ENCODE results near the gene ARHGAP31. TPM values are rescaled to one million over a fixed set of nuclear protein-coding genes. Genes with fewer than 3 reads are reported as not detected.
"Not testable (repeated sequence)": the region's sequence is repeated elsewhere in the genome, so short reads cannot be mapped to it uniquely, and the experiment has no call there.

ARHGAP31 gene
- total RNA-seq, 2 experiments from 2014 or later: 1.6 to 1.7 TPM

DNA sequence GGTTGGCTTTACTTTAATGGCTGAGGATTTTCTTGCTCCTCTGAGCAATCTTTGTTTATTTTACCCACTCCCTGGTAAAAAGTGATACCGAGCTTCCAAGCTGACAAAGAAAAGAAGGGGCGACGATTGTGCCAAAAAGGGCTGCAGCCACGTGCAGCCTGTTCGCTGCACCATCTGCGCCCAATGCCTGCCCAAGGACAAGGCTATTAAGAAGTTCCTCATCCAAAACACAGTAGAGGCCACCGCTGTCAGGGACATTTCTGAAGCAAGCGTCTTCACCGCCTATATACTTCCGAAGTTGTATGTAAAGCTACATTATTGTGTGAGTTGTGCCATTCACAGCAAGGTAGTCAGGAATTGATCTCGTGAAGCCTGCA is 4.4 kb downstream of the ARHGAP31 start:
- H3K27ac Mint-ChIP-seq: no peak overlapping the region
- H3K36me3 Mint-ChIP-seq: no peaks in the 10 kb centered on the region
- POLR2A ChIA-PET: interaction anchor here (0.9 kb wide), 1 partner anchor 24 kb away, joined by 3 read pairs; no protein-coding TSS in a partner anchor
- H3K27me3 Mint-ChIP-seq: peaks cover 7% of the 10 kb centered on the region
- DNase-seq: no peak
- H3K4me3 Mint-ChIP-seq: no peak overlapping the region
- no peaks in the 10 kb centered on the region for H3K9me3 Mint-ChIP-seq
- H3K4me1 Mint-ChIP-seq: peaks cover 38% of the 10 kb centered on the region
- ATAC-seq (ENCODE audit: low read depth): no peak

DNA sequence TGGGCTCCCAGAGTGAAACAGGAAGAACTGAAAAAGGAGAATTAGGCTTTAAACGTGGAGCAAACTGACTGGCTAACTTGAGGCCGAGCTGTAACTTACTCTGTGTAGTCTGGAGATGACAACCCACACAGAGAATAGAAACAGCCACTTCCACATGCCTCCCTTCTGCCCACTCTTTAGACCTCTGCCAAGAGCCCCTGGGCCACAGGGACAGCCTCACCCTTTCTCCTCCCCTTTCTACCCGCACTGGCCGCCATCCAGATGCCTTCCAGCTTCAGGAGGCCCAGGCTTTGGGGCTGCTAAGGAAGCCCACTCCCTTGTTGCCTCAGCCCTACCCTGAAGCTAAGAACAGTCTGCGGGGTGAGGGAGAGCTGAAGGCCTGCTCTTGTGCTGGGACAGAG is 6.8 kb downstream of the ARHGAP31 start:
- H3K4me3 Mint-ChIP-seq: no peak overlapping the region
- DNase-seq (no peak), ATAC-seq (ENCODE audit: low read depth) (no peak)
- no peaks in the 10 kb centered on the region for H3K36me3 Mint-ChIP-seq
- peaks cover 2% of the 10 kb centered on the region for H3K9me3 Mint-ChIP-seq
- peaks cover 7% of the 10 kb centered on the region for H3K27me3 Mint-ChIP-seq
- no peak overlapping the region for H3K27ac Mint-ChIP-seq
- H3K4me1 Mint-ChIP-seq: peaks cover 30% of the 10 kb centered on the region
- POLR2A ChIA-PET: no interaction called here

DNA sequence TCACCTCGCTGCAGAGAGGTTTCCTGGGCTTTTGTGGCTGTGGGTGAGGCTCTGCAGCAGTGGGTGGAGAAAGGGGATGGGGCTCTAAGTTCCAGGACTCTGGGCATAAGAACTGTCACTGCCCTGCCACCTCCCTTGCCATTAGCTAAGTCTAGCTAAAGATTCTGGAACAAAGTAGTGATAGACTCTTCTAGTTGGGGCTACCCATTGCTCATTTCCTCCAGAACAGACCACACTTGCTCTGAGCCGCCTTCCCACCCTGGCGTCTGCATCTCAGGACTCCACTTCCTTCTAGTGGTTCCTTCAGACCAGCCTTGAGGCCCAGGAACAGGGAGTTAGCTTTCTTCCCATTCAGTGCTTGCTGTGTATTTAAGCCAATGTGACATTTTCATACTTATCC is 7.5 kb downstream of the ARHGAP31 start:
- H3K36me3 Mint-ChIP-seq: no peaks in the 10 kb centered on the region
- H3K27ac Mint-ChIP-seq: no peak overlapping the region
- peaks cover 7% of the 10 kb centered on the region for H3K27me3 Mint-ChIP-seq
- DNase-seq (no peak), ATAC-seq (ENCODE audit: low read depth) (peak; percentile 45)
- no peak overlapping the region for H3K4me3 Mint-ChIP-seq
- H3K4me1 Mint-ChIP-seq: peaks cover 29% of the 10 kb centered on the region
- POLR2A ChIA-PET: no interaction called here
- peaks cover 2% of the 10 kb centered on the region for H3K9me3 Mint-ChIP-seq

DNA sequence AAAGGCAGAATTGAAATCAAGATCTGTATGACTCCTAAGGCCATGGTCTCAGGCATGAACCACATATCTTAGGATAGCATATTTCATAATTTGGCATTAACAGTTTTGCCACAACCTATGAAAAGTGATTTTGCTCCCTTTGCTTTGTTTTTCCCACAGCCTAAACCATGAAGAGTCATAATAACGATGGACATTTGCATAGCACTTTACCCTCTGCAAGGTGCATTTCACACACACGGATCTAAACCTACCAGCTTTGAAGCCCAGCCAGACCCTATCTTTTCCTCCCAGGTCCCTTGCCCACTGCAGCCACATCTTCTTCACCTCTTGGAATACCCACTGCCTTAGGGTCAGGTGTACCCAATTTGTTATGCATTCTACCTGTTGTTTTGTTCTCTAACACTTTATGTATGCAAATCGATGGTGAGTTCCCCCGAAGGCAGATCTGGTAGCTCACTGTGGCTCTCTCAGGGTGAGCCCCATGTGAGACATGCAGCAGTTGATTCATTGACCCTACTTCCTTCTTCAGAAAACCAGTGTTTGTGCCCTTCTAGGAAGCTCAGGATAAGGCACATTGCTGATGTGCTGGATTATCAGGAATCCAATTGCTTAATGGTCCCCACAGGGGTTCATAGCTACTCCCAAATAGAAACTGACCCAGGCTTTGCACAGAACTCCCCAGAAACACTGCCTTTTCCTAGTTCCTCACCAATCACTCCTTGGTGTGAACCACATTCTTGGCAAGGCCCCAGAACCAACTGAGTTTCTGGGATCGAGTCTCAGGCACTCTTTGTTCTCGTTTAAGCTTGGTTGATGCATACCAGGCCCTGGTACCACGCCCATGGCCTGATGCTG is 8.7 kb downstream of the ARHGAP31 start:
- no peak for DNase-seq
- no peak for ATAC-seq (ENCODE audit: low read depth)
- Mint-ChIP-seq H3K27ac (no peak overlapping the region), H3K36me3 (no peaks in the 10 kb centered on the region), H3K4me1 (peaks cover 24% of the 10 kb centered on the region), H3K4me3 (no peak overlapping the region), H3K27me3 (peaks cover 7% of the 10 kb centered on the region), H3K9me3 (peaks cover 2% of the 10 kb centered on the region)
- POLR2A ChIA-PET: no interaction called here

DNA sequence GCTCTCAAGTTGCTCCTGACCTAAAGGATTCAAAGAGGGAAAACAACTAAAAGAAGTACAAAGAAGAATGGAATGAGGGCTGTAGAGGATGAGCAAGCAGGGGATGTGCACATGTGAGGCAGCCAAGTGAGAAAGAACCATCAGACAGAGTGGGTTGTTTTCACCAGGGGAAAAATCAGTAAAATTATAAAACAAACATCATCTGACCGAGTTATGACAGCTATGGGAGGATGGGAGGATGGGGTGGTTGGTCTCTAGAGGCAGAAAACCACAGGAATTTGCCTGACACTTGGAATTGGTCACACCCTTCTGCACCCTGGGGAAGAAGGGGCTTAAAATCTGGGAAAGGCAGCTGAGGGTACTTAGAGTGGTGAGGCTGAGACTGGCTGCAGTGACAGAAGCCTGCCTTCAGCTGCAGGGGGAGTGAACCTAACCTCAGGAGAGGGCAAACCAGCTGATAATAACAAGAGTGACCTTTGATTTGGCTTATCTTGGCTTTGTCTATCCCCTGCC is 10.1 kb downstream of the ARHGAP31 start:
- Mint-ChIP-seq H3K9me3 (peaks cover 2% of the 10 kb centered on the region), H3K27ac (no peak overlapping the region), H3K27me3 (peaks cover 7% of the 10 kb centered on the region), H3K4me1 (peaks cover 18% of the 10 kb centered on the region), H3K4me3 (no peak overlapping the region), H3K36me3 (no peaks in the 10 kb centered on the region)
- ATAC-seq (ENCODE audit: low read depth) (no peak), DNase-seq (no peak)
- POLR2A ChIA-PET: no interaction called here

DNA sequence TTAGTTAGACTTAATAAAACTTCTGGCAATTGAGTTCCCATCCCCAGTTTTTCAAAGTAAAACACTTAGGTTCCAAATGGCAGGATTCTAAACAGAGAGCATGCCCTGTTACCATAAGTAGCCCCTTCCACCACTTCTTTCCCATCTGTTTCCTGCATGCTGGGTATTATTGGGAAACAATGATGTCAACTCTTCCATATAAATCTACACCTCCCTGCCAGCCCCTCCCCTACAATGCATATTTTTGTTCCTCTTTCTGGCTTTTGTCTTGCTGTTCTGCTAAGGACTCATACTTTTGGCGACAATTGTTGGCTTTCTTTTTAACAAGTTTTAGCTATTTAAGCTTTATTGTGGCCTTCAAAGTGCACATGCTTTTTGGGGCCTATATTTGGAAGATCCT is 11.1 kb downstream of the ARHGAP31 start:
- Mint-ChIP-seq H3K27ac (no peak overlapping the region), H3K9me3 (peaks cover 2% of the 10 kb centered on the region), H3K27me3 (peaks cover 3% of the 10 kb centered on the region), H3K4me1 (peaks cover 18% of the 10 kb centered on the region), H3K4me3 (no peak overlapping the region), H3K36me3 (no peaks in the 10 kb centered on the region)
- ATAC-seq (ENCODE audit: low read depth): no peak
- no peak for DNase-seq
- POLR2A ChIA-PET: no interaction called here

DNA sequence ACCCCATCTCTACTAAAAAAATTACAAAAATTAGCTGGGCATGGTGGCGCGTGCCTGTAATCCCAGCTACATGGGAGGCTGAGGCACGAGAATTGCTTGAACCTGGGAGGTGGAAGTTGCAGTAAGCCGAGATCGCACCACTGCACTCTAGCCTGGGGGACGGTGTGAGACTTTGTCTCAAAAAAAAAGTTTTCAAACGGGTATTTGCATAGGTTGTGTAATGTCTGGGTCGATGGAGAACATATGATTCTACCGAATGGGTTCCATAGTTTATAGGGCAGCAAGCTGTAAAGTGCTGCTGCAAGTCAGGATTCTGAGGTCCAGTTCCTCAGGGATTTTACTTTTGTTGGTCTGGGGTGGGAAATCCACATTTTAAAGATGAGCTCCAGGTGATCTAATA is 12.2 kb downstream of the ARHGAP31 start:
- POLR2A ChIA-PET; DNase-seq; H3K27me3 Mint-ChIP-seq; H3K36me3 Mint-ChIP-seq; H3K4me3 Mint-ChIP-seq; H3K27ac Mint-ChIP-seq; ATAC-seq (ENCODE audit: low read depth); H3K9me3 Mint-ChIP-seq: not testable (repeated sequence)
- H3K4me1 Mint-ChIP-seq: peaks cover 19% of the 10 kb centered on the region

DNA sequence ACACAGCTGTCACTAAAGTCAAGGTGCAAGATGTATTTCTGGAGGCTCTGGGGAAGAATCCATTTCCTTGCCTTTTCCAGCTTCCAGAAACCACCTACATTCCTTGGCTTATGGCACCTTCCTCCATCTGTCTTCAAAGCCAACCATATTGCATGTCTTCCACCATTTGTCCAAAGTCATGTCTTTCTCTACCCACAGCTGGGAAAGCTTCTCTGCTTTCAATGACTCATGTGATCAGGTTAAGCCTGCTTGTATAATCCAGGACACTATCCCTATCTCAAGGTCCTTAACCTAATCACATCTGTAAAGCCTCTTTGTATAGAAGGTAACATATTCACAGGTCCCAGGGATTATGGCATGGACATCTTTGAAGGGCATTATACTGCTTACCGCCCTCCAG is 14.2 kb downstream of the ARHGAP31 start:
- H3K36me3 Mint-ChIP-seq: no peaks in the 10 kb centered on the region
- no peaks in the 10 kb centered on the region for H3K27me3 Mint-ChIP-seq
- no peak overlapping the region for H3K4me3 Mint-ChIP-seq
- ATAC-seq (ENCODE audit: low read depth) (no peak), DNase-seq (no peak)
- H3K4me1 Mint-ChIP-seq: peaks cover 10% of the 10 kb centered on the region
- H3K27ac Mint-ChIP-seq: no peak overlapping the region
- POLR2A ChIA-PET: no interaction called here
- H3K9me3 Mint-ChIP-seq: peaks cover 2% of the 10 kb centered on the region

DNA sequence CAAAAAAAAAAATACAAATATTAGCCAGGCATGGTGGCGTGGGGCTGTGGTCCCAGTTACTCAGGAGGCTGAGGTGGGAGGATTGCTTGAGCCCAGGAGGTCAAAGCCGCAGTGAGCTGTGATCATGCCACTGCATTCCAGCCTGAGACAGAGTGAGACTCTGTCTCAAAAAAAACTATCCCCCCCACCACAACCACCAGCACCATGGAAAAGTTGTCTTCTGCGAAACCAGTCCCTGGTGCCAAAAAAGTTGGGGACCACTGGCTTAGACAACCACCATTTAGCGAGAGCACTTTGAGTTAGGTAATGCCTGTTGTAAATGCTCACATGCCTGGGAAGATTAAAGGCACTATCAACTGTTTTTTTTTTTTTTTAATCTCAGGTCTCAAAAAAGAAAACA is 15.4 kb downstream of the ARHGAP31 start:
- DNase-seq (no peak), ATAC-seq (ENCODE audit: low read depth) (no peak)
- no peaks in the 10 kb centered on the region for H3K36me3 Mint-ChIP-seq
- no peak overlapping the region for H3K27ac Mint-ChIP-seq
- peaks cover 11% of the 10 kb centered on the region for H3K4me1 Mint-ChIP-seq
- no peaks in the 10 kb centered on the region for H3K27me3 Mint-ChIP-seq
- H3K4me3 Mint-ChIP-seq: no peak overlapping the region
- no peaks in the 10 kb centered on the region for H3K9me3 Mint-ChIP-seq
- POLR2A ChIA-PET: interaction anchor here (0.7 kb wide), 1 partner anchor 10 kb away, joined by 3 read pairs; no protein-coding TSS in a partner anchor

DNA sequence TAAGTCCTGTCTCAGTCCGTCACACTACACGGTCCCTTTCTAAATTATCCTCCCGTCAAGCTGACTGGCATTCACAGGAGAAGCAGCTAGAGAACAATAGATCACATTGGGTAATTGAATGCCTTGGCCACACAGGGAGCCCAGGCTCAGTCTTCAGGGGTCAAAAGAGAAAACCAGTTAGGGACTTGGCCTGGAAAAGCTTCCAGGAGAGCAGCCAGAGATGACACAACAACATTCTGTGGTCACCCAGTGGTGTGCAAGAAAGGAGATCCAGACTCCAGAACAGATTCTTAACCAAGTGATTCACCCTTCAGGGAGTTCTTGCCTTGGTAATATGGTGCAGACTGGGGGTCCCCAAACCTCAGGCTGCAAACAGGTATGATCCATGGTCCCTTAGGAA is 15.9 kb downstream of the ARHGAP31 start:
- no peak overlapping the region for H3K27ac Mint-ChIP-seq
- POLR2A ChIA-PET: interaction anchor here (0.7 kb wide), 1 partner anchor 11 kb away, joined by 3 read pairs; no protein-coding TSS in a partner anchor
- no peak overlapping the region for H3K4me3 Mint-ChIP-seq
- peaks cover 11% of the 10 kb centered on the region for H3K4me1 Mint-ChIP-seq
- DNase-seq (no peak), ATAC-seq (ENCODE audit: low read depth) (no peak)
- no peaks in the 10 kb centered on the region for H3K27me3 Mint-ChIP-seq
- no peaks in the 10 kb centered on the region for H3K36me3 Mint-ChIP-seq
- no peaks in the 10 kb centered on the region for H3K9me3 Mint-ChIP-seq

DNA sequence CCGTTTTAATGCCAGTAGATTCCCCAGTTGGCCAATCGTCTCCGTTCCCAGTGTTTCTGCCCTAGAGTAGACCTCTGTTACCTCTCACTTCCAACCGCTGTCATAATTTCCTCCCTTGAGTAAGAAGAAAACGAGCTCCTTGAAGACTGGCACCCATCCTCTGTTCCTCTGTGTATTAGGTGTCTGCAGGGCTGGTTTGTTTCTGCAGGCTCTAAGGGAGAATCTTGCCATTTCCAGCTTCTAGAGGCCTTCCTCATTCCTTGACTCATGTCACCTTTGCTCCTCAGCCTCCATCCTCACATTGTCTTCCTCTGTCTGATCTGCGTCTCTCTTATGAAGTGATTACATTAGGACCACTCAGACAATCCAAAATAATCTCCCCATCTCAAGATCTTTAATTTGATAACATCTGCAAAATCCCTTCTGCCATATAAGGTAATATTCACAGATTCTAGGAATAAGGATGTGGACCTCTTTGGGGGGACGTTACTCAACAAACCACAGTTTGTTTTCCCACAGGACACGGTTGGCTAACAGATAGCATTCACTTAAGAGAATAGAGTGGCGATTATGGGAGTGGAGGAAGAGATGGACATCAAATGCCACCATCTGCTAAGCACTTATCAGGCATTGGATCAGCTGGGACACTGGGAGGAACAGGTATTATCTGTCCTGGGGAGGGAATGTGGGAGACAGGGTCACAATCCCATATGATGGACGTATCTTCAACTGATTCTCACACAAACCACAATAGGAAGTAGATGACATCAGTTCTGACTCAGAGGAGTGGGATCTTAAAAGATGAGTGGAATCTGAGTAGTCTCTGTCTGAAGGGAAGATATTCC is 17.1 kb downstream of the ARHGAP31 start:
- Mint-ChIP-seq H3K4me3 (no peak overlapping the region), H3K27ac (no peak overlapping the region), H3K9me3 (no peaks in the 10 kb centered on the region), H3K27me3 (no peaks in the 10 kb centered on the region), H3K36me3 (no peaks in the 10 kb centered on the region), H3K4me1 (peaks cover 12% of the 10 kb centered on the region)
- POLR2A ChIA-PET: interaction anchor here (1.2 kb wide), 1 partner anchor 11 kb away, joined by 3 read pairs; no protein-coding TSS in a partner anchor
- DNase-seq (no peak), ATAC-seq (ENCODE audit: low read depth) (no peak)

DNA sequence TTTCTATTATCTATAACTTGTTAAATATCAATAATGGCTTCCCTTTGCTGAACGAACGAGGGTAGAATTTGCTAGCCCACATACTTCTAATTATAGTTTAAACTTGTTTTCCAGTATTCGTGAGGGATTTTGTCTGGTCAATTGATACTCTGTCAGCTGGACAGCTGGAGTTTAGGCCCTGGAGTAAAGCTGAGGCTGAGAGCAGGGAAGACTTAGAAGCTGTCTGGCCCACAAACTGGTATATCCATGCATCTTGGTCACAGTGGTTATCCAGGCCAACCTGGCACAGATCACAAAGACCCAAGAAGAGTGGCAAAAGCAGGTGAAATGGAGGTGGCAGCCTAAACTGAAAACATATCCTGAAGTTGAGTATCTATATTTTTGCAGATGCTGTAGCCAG is 19.3 kb downstream of the ARHGAP31 start:
- Mint-ChIP-seq H3K4me3 (no peak overlapping the region), H3K27me3 (peaks cover 4% of the 10 kb centered on the region), H3K36me3 (no peaks in the 10 kb centered on the region), H3K27ac (no peak overlapping the region), H3K9me3 (no peaks in the 10 kb centered on the region), H3K4me1 (peaks cover 14% of the 10 kb centered on the region)
- ATAC-seq (ENCODE audit: low read depth) (no peak), DNase-seq (no peak)
- POLR2A ChIA-PET: no interaction called here

DNA sequence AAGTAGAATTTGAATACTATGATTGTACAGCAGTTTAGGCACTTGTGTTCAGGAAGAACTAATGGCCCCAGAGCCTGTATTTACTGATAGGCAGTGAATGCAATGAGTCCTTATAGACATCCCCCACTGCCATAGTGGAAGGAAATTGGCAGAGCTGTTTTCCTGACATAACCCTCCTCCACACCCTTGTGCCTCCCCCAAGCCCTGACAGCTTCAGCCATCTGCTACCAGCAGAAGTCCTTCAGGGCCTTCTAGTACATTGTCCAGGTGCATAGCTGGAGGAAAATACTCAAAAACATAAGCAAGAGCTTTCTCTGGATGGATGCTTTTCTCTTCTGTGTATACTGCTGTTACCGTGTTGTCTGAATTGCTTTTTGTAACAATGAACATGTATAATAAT is 20.6 kb downstream of the ARHGAP31 start:
- no peak for DNase-seq
- peaks cover 4% of the 10 kb centered on the region for H3K27me3 Mint-ChIP-seq
- POLR2A ChIA-PET: no interaction called here
- ATAC-seq (ENCODE audit: low read depth): no peak
- no peak overlapping the region for H3K27ac Mint-ChIP-seq
- no peaks in the 10 kb centered on the region for H3K36me3 Mint-ChIP-seq
- H3K9me3 Mint-ChIP-seq: no peaks in the 10 kb centered on the region
- no peak overlapping the region for H3K4me3 Mint-ChIP-seq
- peaks cover 14% of the 10 kb centered on the region for H3K4me1 Mint-ChIP-seq

All from activated naive CD8-positive, alpha-beta T cell treated with anti-CD3 and anti-CD28 coated beads, Interleukin-2, amount 10 ng/mL, durations not matched to agents 7 days and 5 days (primary cell).